ENCODE data around the gene PRPF19.

DNA sequence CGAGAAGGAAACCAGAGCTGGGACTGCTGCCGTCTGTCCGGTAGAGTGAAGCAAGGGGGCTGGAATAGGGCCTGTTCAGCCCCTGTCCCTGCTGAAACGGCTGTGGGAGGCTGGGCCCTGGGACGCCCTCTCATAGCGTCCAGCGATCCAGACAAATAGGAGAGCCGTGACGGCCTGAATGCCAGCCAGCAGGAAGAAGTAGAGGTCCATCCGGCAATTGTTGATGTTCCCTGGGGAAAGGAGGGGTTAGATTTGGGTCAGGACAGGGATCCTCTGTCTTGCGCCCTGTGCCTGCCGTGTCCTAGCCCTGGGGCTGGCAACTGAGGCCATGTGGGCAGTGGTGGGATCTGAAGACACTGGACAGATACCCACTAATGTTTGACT, 30.8 kb upstream of the PRPF19 start:
- no peak for TF ChIP-seq EZH2phosphoT487 (IDR thresholded peaks at IDR 0.05)
- TF ChIP-seq, protein P1, sequence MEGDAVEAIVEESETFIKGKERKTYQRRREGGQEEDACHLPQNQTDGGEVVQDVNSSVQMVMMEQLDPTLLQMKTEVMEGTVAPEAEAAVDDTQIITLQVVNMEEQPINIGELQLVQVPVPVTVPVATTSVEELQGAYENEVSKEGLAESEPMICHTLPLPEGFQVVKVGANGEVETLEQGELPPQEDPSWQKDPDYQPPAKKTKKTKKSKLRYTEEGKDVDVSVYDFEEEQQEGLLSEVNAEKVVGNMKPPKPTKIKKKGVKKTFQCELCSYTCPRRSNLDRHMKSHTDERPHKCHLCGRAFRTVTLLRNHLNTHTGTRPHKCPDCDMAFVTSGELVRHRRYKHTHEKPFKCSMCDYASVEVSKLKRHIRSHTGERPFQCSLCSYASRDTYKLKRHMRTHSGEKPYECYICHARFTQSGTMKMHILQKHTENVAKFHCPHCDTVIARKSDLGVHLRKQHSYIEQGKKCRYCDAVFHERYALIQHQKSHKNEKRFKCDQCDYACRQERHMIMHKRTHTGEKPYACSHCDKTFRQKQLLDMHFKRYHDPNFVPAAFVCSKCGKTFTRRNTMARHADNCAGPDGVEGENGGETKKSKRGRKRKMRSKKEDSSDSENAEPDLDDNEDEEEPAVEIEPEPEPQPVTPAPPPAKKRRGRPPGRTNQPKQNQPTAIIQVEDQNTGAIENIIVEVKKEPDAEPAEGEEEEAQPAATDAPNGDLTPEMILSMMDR (IDR thresholded peaks at IDR 0.05), result no peak
- TF ChIP-seq EZH2 (IDR thresholded peaks at IDR 0.05), result no peak

Measured in neural progenitor cell (in vitro differentiated cells).